Thyroid gland (tissue), 4 donors: Measurements from ENCODE around the gene PNN. TPM values are rescaled to one million over a fixed set of nuclear protein-coding genes. Genes with fewer than 3 reads are reported as not detected.

ENCODE experiments used
- DNase-seq, 2 donors: peaks; one replicate each; pipeline ENCODE4 v3.0.0-alpha.2; 2019
- H3K27ac ChIP-seq, 3 donors: fragments of 200-600 bp; sonication (generic); 1 replicate in 2 of 3; 2 replicates in 1 of 3; pipeline ENCODE4 v1.5.1; 2016 to 2019; ENCODE audit warnings: mild to moderate bottlenecking in 1 of 3, moderate library complexity in 1 of 3
- H3K27me3 ChIP-seq: fragments of 200-600 bp; sonication (generic); one replicate; pipeline ENCODE4 v1.5.1; 2019
- H3K36me3 ChIP-seq, 2 donors: fragments of 200-600 bp; sonication (generic); one replicate each; pipeline ENCODE4 v1.5.1; 2016 to 2019
- H3K4me1 ChIP-seq, 2 donors: fragments of 200-600 bp; sonication (generic); one replicate each; pipeline ENCODE4 v1.5.1; 2017 to 2019
- H3K4me3 ChIP-seq, 3 donors: fragments of 200-600 bp; sonication (generic); replicated peaks in 1 of 3; 1 replicate in 2 of 3; 2 replicates in 1 of 3; pipeline ENCODE4 v1.5.1; 2016; ENCODE audit warnings: mild to moderate bottlenecking in 1 of 3
- H3K9me3 ChIP-seq: fragments of 200-600 bp; sonication (generic); one replicate; pipeline ENCODE4 v1.5.1; 2017
- POLR2A ChIP-seq, 2 donors: fragments of 450-650 bp; IDR thresholded peaks; one replicate each; pipeline ENCODE4 v1.6.1; 2017; ENCODE audit warnings: antibody characterized with exemption in 2 of 2, mild to moderate bottlenecking in 2 of 2, moderate library complexity in 1 of 2
- WGBS, 2 donors: methylation state at CpG; one replicate each; pipeline ENCODE4 v1.1.5; 2017; 5-methylcytosine and 5-hydroxymethylcytosine counted together
- intact Hi-C: fragments of 100-400 bp; cut with DNase I; formaldehyde crosslinking; loops from one replicate; pipeline ENCODE4 v1.15.1; 2023
- total RNA-seq, 4 donors: library from RNA; depleted of rRNA; stranded (reverse); fragments of >200 nt; gene quantifications; one replicate each; pipeline ENCODE4 v1.2.3, GENCODE V29; 2016
- TF ChIP-seq, protein P1 (sequence below), 6 experiments: fragments of 200-600 bp in 3 of 6; fragments of 450-650 bp in 3 of 6; sonication (generic) in 3 of 6; IDR thresholded peaks; one replicate each; pipeline ENCODE4 v1.5.1; 2016 to 2019; ENCODE audit warnings: antibody characterized with exemption in 6 of 6, mild to moderate bottlenecking in 2 of 6, inconsistent platforms in 1 of 6, moderate library complexity in 1 of 6

Gene PNN
- total RNA-seq, 4 donors from 2014 or later, result 28.6 to 45.7 (median 43.1) TPM

DNA sequence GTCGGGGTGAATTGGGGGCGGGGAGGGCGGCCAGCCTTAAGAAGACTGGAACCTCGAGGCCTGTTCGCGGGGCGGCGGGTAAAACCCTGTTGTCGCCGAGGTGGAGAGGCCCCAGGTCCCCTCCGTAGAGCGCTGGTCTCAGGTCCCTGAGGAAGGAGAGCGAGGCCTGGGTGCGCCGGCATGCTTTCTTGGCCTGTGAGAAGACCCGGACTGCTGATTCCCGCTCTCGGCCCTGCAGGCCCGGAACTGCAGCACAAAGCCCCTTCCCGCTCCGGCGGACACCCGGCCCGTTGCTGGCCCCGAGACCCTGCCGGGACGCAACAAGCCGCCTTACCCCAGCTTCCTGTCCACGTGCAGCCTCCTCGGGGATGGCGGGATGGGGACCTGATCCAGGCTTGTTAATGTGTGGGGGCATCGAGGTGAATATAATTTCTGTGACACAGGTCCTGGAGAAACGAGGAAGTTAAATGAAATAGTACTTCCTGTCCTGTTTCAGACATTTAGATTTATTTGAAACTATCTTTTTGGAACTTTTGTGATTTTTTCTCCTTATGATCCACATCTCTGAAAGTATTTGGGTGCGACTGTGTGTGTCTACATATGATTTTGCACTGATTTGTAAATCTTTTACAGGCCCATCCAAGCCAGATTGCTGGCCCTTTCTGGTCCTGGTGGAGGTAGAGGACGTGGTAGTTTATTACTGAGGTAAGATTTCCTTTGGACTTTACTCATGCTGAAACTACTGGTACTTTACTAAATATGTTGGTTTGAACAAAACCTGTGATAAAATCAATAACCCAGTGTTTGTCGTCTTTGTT is 600 bp downstream of the PNN start:
- Histone ChIP-seq H3K36me3 (peaks cover 41 to 42% of the 10 kb centered on the region in 2 donors), H3K27me3 (no peaks in the 10 kb centered on the region), H3K4me3 (peak overlapping the region; percentile 51 to 75 (median 67)), H3K4me1 (peaks cover 0 to 10% of the 10 kb centered on the region in 2 donors), H3K9me3 (no peaks in the 10 kb centered on the region), H3K27ac (peak overlapping the region; percentile 40 to 95 (median 85))
- DNase-seq, result no peak
- 1 to 3% methylated on average over 11 to 26 of the region's 36 CpGs for WGBS, 2 donors
- TF ChIP-seq POLR2A (IDR thresholded peaks at IDR 0.05), result no peak
- TF ChIP-seq, protein P1, sequence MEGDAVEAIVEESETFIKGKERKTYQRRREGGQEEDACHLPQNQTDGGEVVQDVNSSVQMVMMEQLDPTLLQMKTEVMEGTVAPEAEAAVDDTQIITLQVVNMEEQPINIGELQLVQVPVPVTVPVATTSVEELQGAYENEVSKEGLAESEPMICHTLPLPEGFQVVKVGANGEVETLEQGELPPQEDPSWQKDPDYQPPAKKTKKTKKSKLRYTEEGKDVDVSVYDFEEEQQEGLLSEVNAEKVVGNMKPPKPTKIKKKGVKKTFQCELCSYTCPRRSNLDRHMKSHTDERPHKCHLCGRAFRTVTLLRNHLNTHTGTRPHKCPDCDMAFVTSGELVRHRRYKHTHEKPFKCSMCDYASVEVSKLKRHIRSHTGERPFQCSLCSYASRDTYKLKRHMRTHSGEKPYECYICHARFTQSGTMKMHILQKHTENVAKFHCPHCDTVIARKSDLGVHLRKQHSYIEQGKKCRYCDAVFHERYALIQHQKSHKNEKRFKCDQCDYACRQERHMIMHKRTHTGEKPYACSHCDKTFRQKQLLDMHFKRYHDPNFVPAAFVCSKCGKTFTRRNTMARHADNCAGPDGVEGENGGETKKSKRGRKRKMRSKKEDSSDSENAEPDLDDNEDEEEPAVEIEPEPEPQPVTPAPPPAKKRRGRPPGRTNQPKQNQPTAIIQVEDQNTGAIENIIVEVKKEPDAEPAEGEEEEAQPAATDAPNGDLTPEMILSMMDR (IDR thresholded peaks at IDR 0.05), result no peak
- intact Hi-C loops, result loop anchor here (10.0 kb wide), 1 partner anchor 249 kb away; no protein-coding TSS in a partner anchor

DNA sequence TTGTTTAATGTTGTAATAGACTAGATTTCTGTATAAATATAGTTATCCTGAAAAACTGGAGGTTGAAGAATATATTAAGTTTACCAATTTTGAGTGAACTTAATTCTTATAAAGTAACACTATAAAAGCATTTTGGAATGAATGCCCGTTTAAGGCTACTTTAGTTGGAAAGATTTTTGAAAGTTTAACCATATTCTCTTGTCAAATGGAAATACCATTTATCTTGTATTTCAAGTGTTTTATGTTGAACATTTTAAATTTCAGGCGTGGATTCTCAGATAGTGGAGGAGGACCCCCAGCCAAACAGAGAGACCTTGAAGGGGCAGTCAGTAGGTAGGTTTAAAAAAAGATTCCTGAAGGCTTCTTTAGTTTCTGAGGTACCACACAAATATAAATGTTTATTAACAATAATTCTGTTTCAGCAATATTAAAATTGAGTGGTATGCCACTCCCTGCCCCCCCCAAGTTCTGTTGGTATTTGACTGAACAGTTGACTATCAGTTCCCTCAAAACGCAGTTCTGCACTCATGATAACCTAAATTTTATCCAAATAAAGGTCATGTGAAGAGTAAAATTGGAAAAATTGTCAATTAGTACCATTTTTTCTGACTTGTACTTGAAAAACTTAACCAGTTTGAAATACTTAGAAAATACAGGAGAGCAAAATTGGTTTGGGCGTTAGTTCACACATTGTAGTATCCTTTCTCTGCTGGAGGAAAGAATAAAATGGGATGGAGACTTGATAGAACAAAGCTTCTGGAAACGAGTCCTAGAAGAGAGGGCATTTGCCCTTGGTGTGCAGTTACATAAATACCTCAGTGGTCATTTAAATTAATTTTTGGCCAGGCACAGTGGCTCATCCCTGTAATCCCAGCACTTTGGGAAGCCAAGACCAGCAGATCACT is 1.5 kb downstream of the PNN start:
- no peak for DNase-seq
- Histone ChIP-seq H3K36me3 (peaks cover 50 to 51% of the 10 kb centered on the region in 2 donors), H3K4me1 (peaks cover 0 to 10% of the 10 kb centered on the region in 2 donors), H3K27me3 (no peaks in the 10 kb centered on the region), H3K4me3 (peak overlapping the region in 1 of 3 donors; percentile 75), H3K27ac (peak overlapping the region in 1 of 3 donors; percentile 95), H3K9me3 (no peaks in the 10 kb centered on the region)
- no peak for TF ChIP-seq POLR2A (IDR thresholded peaks at IDR 0.05)
- TF ChIP-seq, protein P1 (IDR thresholded peaks at IDR 0.05), result no peak
- 70 to 74% methylated on average over 5 of the region's 5 CpGs for WGBS, 2 donors
- intact Hi-C loops, result loop anchor here (10.0 kb wide), 1 partner anchor 248 kb away; no protein-coding TSS in a partner anchor

DNA sequence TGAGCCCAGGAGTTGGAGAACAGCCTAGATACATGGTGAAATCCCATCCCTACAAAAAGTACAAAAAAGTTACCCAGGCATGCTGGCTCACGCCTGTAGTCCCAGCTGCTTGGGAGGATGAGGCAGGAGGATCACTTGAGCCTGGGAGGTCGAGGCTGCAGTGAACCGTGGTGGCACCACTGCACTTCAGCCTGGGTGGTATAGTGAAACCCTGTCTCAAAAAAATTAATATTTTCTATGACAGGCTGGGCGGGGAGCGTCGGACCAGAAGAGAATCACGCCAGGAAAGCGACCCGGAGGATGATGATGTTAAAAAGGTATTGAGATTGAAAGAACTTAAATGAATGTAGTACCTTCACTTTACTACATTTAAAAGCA is 2.1 kb downstream of the PNN start:
- intact Hi-C loops, result loop anchor here (10.0 kb wide), 1 partner anchor 248 kb away; no protein-coding TSS in a partner anchor

DNA sequence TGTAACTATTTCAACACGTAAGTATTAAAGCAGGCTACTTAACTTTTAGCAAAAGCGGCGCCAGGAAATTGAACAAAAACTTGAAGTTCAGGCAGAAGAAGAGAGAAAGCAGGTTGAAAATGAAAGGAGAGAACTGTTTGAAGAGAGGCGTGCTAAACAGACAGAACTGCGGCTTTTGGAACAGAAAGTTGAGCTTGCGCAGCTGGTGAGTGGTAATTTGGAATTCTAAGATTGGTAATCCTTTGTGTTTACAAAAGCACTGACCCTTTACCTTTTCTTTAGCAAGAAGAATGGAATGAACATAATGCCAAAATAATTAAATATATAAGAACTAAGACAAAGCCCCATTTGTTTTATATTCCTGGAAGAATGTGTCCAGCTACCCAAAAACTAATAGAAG is 4.0 kb downstream of the PNN start:
- Histone ChIP-seq H3K36me3 (peaks cover 53 to 66% of the 10 kb centered on the region in 2 donors), H3K27ac (no peak overlapping the region), H3K9me3 (no peaks in the 10 kb centered on the region), H3K4me1 (peaks cover 0 to 10% of the 10 kb centered on the region in 2 donors), H3K4me3 (no peak overlapping the region), H3K27me3 (no peaks in the 10 kb centered on the region)
- no peak for DNase-seq
- WGBS, 2 donors, result 96 to 97% methylated on average over 6 of the region's 6 CpGs
- TF ChIP-seq, protein P1 (IDR thresholded peaks at IDR 0.05), result no peak
- intact Hi-C loops, result loop anchor here (10.0 kb wide), 1 partner anchor 246 kb away; no protein-coding TSS in a partner anchor

More for the DNA sequence above, 2.1 kb downstream of the PNN start:
- Histone ChIP-seq H3K27me3 (no peaks in the 10 kb centered on the region), H3K9me3 (no peaks in the 10 kb centered on the region), H3K27ac (no peak overlapping the region), H3K36me3 (peaks cover 53 to 55% of the 10 kb centered on the region in 2 donors), H3K4me1 (peaks cover 0 to 10% of the 10 kb centered on the region in 2 donors), H3K4me3 (no peak overlapping the region)
- DNase-seq, result no peak
- 91 to 94% methylated on average over 9 of the region's 9 CpGs for whole genome bisulfite sequencing, 2 donors
- TF ChIP-seq POLR2A (IDR thresholded peaks at IDR 0.05), result no peak
- TF ChIP-seq, protein P1 (IDR thresholded peaks at IDR 0.05), result no peak
